ENCODE measurements around the gene THRAP3.
"Not testable (repeated sequence)": the region's sequence is repeated elsewhere in the genome, so short reads cannot be mapped to it uniquely, and the experiment has no call there.

Gene THRAP3

DNA sequence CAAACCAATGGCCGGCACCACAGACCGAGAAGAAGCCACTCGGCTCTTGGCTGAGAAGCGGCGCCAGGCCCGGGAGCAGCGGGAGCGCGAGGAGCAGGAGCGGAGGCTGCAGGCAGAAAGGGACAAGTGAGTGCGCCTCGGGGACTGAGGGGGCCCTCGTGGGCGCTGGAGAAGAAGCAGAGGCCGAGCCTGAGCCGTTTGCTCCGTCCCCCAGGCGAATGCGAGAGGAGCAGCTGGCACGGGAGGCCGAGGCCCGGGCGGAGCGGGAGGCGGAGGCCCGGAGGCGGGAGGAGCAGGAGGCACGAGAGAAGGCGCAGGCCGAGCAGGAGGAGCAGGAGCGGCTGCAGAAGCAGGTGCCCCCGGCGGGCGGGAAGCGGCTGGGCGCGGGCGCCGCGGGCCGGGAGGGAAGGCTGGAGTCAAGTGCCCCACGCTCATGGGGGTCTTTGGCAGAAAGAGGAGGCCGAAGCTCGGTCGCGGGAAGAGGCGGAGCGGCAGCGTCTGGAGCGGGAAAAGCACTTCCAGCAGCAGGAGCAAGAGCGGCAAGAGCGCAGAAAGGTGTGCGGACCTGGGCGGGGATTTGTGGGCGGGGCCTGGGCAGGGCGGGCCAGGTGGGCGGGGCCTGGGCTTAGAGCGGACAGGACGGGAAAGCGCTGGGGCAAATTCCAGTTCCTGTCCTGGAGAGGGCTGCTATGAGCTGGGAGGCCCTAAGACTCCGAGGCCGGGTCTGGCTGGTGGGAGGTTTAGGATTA lies 45.6 kb upstream of the THRAP3 start:
- TF ChIP-seq, protein P1, sequence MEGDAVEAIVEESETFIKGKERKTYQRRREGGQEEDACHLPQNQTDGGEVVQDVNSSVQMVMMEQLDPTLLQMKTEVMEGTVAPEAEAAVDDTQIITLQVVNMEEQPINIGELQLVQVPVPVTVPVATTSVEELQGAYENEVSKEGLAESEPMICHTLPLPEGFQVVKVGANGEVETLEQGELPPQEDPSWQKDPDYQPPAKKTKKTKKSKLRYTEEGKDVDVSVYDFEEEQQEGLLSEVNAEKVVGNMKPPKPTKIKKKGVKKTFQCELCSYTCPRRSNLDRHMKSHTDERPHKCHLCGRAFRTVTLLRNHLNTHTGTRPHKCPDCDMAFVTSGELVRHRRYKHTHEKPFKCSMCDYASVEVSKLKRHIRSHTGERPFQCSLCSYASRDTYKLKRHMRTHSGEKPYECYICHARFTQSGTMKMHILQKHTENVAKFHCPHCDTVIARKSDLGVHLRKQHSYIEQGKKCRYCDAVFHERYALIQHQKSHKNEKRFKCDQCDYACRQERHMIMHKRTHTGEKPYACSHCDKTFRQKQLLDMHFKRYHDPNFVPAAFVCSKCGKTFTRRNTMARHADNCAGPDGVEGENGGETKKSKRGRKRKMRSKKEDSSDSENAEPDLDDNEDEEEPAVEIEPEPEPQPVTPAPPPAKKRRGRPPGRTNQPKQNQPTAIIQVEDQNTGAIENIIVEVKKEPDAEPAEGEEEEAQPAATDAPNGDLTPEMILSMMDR (IDR thresholded peaks at IDR 0.05; ENCODE audit: low read depth, low read length, missing control alignments): no peak
- DNase-seq (ENCODE audit: low read depth): no peak
- in situ Hi-C loops (cut with HindIII; ENCODE audit: low sequenced_read_pairs): no loop called here
- H3K4me3 ChIP-seq (ENCODE audit: low read depth, low read length): no peak overlapping the region

DNA sequence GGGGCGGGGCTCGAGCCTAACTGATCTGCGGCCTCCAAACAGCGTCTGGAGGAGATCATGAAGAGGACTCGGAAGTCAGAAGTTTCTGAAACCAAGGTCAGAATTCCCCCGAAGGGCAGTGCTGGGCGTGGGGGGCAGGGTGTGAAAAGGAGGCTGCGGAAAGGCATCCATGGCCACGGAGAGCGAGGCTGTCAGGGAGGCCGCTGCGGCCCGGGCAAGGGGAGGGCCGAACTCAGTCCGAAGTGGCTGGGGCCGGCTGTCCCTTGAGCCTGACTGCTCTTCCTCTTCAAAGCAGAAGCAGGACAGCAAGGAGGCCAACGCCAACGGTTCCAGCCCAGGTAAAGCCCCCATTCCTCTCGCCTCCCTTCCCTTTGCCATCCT lies 45.0 kb upstream of the THRAP3 start:
- in situ Hi-C loops (cut with HindIII; ENCODE audit: low sequenced_read_pairs): no loop called here
- H3K4me3 ChIP-seq (ENCODE audit: low read depth, low read length): no peak overlapping the region
- TF ChIP-seq, protein P1 (IDR thresholded peaks at IDR 0.05; ENCODE audit: low read depth, low read length, missing control alignments): no peak
- no peak for DNase-seq (ENCODE audit: low read depth)

DNA sequence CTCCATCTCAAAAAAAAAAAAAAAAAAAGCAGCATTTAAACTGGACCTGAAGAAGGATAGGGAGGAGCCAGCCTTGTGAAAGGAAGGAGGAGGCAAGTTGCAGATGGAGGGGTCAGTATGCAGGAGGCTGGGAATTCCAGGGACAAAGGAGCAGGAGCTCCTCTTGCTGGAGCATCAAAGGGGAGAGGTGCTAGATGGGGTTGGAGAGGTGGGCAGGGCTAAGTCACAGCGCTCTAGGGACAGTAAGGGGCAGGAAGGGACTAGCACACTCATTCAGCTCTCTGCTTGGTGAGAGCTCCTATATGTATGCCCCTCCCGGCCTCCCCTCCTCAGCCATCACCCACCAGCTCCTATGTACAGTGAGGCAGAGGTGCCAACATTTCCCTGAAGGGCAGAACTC lies 41.5 kb upstream of the THRAP3 start:
- TF ChIP-seq, protein P1 (IDR thresholded peaks at IDR 0.05; ENCODE audit: low read depth, low read length, missing control alignments): no peak
- in situ Hi-C loops (cut with HindIII; ENCODE audit: low sequenced_read_pairs): no loop called here
- no peak overlapping the region for H3K4me3 ChIP-seq (ENCODE audit: low read depth, low read length)
- no peak for DNase-seq (ENCODE audit: low read depth)

DNA sequence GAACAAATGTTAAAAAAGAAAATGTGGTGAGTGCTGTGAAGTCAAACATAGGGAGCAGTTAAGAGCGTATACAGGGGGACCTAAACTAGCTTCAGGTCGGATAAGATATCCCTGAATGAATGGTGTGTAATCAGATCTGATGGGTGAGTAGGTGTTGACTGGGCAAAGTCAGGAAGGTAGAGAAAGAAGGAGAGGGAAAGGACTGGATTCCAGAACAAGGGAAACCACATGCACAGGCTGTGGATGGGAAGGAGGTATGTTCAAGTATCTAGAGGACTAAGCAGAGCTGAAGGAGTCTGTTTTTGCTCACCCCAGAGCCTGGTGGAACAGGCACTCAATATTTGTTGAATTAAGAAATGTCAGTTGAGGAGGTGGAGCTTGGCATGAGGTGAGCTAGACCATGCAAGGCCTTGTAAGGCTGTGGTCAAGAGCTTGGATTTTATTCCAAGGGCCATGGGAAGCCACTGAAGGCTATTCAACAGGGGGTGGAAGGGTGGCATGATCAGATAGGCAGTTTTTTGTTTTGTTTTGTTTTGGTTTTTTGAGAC lies 40.9 kb upstream of the THRAP3 start:
- DNase-seq (ENCODE audit: low read depth): no peak
- no peak overlapping the region for H3K4me3 ChIP-seq (ENCODE audit: low read depth, low read length)
- in situ Hi-C loops (cut with HindIII; ENCODE audit: low sequenced_read_pairs): no loop called here
- TF ChIP-seq, protein P1 (IDR thresholded peaks at IDR 0.05; ENCODE audit: low read depth, low read length, missing control alignments): no peak

DNA sequence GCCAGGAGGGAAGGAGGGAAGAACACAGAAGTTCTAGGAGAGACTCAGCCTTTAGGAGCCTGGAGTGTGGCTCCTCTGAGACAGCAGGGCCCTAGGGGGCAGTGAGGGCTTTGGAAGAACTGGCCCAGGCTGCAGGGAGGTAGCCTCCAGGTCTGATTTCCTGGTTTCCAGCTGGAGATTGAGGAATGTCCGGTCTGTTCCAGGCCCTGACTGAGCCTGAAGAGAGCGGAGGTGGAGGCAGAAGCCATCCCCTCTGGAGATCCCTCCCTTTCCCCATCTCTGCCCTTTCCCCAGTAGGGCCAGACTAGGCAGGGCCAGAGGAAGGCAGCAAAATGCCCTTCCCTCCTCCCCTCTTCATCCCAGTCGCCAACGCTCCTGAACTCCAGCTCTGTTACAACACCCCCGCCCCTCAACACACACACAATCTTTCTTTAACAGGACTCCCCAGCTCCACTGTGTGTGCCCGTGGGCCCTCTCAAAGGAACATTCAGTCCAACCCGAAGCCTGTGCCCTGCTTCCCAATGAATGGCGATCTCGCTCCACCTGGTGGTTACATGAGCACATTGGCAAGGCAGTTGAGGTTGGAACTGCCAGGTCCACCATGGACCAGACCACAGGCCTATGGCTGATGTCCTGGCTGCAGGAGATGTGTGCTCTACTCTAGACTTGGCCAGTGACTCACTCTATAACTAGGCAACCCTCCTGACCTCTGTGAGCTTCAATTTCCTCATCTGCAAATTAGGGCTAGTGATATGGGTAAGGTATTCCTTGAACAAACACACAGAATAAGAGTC lies 36.2 kb upstream of the THRAP3 start:
- TF ChIP-seq, protein P1 (IDR thresholded peaks at IDR 0.05; ENCODE audit: low read depth, low read length, missing control alignments): peak; percentile 88
- in situ Hi-C loops (cut with HindIII; ENCODE audit: low sequenced_read_pairs): no loop called here
- DNase-seq (ENCODE audit: low read depth): peak; percentile 76
- H3K4me3 ChIP-seq (ENCODE audit: low read depth, low read length): no peak overlapping the region

DNA sequence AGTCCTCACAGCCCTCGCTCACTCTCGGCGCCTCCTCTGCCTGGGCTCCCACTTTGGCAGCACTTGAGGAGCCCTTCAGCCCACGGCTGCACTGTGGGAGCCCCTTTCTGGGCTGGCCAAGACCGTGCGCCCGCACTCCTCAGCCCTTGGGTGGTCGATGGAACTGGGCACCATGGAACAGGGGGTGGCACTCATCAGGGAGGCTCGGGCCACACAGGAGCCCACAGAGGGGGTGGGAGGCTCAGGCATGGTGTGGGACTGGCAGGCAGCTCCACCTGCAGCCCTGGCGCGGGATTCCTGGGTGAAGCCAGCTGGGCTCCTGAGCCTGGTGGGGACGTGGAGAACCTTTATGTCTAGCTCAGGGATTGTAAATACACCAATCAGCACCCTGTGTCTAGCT lies 27.4 kb upstream of the THRAP3 start:
- in situ Hi-C loops (cut with HindIII; ENCODE audit: low sequenced_read_pairs); H3K4me3 ChIP-seq (ENCODE audit: low read depth, low read length); DNase-seq (ENCODE audit: low read depth): not testable (repeated sequence)

DNA sequence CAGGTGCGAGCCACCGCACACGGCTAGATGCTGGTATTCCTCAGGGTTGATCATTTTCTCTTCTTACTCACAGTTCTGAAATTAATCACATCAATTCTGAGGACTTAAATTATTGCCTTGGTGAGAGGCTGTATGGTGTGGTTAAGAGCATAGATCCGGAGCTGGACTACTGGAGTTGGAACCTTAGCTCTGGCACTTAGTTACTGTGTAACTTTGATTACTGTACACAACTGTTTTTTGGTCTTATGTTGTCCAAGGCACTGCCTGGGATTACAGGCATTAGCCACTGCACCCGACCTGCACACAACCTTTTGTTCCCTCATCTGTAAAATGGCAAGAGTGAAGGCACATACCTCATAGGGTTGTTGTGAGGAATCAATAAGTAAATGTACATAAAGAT lies 25.6 kb upstream of the THRAP3 start:
- no peak for DNase-seq (ENCODE audit: low read depth)
- no peak overlapping the region for H3K4me3 ChIP-seq (ENCODE audit: low read depth, low read length)
- in situ Hi-C loops (cut with HindIII; ENCODE audit: low sequenced_read_pairs): no loop called here
- TF ChIP-seq, protein P1 (IDR thresholded peaks at IDR 0.05; ENCODE audit: low read depth, low read length, missing control alignments): no peak
